ENCODE measurements around the gene STX7. TPM values are rescaled to one million over a fixed set of nuclear protein-coding genes. Genes with fewer than 3 reads are reported as not detected.

STX7 gene
- total and polyA plus RNA-seq, 9 donors, result 21.3 to 57.2 (median 44.0) TPM

DNA sequence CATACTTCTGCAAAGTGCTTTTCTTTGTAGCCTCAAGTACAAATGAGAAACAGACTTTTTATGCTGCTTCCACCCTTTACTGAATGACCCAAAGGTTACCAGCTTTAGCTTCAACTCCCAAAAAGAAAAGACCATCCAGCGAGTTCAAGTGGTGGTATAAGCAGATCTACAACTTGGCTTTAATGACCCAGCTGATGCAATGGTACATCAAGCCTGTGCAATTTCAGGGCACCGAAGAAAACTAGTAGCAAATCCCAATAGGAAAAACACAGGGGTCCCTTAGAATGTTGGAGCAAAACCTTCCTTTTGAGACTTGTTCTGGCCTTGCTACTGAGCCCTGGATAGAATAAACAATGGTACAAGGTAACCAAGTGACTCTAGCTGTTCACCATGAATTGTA lies 33.8 kb downstream of the STX7 start:
- 96 to 97% (median 97%) methylated on average over 2 of the region's 2 CpGs for WGBS, 3 donors
- Histone ChIP-seq H3K9me3 (no peaks in the 10 kb centered on the region), H3K27ac (no peak overlapping the region), H3K4me3 (no peak overlapping the region), H3K36me3 (no peaks in the 10 kb centered on the region), H3K4me1 (ENCODE audit: insufficient read depth) (no peaks in the 10 kb centered on the region), H3K27me3 (no peaks in the 10 kb centered on the region)
- no peak for DNase-seq
- intact Hi-C loops (cut with DNase I), result no loop called here
- TF ChIP-seq EP300 (IDR thresholded peaks at IDR 0.05) (no peak), POLR2A (IDR thresholded peaks at IDR 0.05) (no peak)
- TF ChIP-seq, protein P1, sequence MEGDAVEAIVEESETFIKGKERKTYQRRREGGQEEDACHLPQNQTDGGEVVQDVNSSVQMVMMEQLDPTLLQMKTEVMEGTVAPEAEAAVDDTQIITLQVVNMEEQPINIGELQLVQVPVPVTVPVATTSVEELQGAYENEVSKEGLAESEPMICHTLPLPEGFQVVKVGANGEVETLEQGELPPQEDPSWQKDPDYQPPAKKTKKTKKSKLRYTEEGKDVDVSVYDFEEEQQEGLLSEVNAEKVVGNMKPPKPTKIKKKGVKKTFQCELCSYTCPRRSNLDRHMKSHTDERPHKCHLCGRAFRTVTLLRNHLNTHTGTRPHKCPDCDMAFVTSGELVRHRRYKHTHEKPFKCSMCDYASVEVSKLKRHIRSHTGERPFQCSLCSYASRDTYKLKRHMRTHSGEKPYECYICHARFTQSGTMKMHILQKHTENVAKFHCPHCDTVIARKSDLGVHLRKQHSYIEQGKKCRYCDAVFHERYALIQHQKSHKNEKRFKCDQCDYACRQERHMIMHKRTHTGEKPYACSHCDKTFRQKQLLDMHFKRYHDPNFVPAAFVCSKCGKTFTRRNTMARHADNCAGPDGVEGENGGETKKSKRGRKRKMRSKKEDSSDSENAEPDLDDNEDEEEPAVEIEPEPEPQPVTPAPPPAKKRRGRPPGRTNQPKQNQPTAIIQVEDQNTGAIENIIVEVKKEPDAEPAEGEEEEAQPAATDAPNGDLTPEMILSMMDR (IDR thresholded peaks at IDR 0.05), result no peak

DNA sequence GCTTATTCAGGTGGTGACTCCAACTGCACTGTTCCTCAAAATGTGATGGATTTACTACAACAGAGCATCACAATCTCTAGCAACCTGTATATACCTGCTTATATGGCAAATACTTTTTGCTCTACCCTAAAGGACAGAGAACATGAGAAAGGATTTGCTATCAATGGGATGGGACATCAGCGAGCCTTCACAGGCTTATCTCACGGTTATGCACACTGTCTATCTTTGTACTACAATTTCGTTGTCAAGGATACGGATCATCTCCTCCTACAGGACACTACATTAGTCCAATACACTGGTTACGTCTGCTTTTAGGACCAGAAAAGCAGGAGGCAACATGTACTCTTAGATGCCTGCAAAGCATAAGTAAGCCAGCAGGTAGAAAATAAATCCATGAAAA lies 34.2 kb downstream of the STX7 start:
- Histone ChIP-seq H3K4me3 (no peak overlapping the region), H3K36me3 (no peaks in the 10 kb centered on the region), H3K4me1 (ENCODE audit: insufficient read depth) (no peaks in the 10 kb centered on the region), H3K27ac (no peak overlapping the region), H3K9me3 (no peaks in the 10 kb centered on the region), H3K27me3 (no peaks in the 10 kb centered on the region)
- TF ChIP-seq, protein P1 (IDR thresholded peaks at IDR 0.05), result no peak
- TF ChIP-seq EP300 (IDR thresholded peaks at IDR 0.05) (no peak), POLR2A (IDR thresholded peaks at IDR 0.05) (no peak)
- 89 to 95% (median 92%) methylated on average over 5 of the region's 5 CpGs for WGBS, 3 donors
- no peak for DNase-seq
- intact Hi-C loops (cut with DNase I), result no loop called here

DNA sequence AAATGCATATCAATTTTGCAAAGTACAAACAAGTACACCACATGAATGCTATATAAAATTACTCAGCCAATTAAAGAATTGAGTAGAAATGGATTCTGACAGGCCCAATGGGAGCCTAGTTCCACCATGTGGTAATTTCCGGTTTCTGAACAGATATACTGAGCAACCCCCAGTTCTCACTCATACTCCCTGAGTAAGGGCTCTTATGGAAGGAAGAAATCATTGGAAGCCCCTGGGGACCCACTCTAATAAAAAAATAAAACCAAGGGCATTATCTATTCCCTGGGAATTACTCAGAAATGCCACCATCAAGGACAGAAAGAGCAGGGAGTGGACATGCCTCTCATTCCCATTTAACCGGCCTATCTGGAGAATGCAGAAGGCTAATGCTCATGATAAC lies 34.6 kb downstream of the STX7 start:
- no peak overlapping the region for H3K27ac ChIP-seq
- WGBS, 3 donors, result 47 to 93% (median 72%) methylated on average over 2 of the region's 2 CpGs
- no peaks in the 10 kb centered on the region for H3K36me3 ChIP-seq
- TF ChIP-seq, protein P1 (IDR thresholded peaks at IDR 0.05), result no peak
- TF ChIP-seq POLR2A (IDR thresholded peaks at IDR 0.05) (no peak), EP300 (IDR thresholded peaks at IDR 0.05) (no peak)
- no peak overlapping the region for H3K4me3 ChIP-seq
- no peak for DNase-seq
- no peaks in the 10 kb centered on the region for H3K27me3 ChIP-seq
- H3K9me3 ChIP-seq, result no peaks in the 10 kb centered on the region
- intact Hi-C loops (cut with DNase I), result no loop called here
- no peaks in the 10 kb centered on the region for H3K4me1 ChIP-seq (ENCODE audit: insufficient read depth)

DNA sequence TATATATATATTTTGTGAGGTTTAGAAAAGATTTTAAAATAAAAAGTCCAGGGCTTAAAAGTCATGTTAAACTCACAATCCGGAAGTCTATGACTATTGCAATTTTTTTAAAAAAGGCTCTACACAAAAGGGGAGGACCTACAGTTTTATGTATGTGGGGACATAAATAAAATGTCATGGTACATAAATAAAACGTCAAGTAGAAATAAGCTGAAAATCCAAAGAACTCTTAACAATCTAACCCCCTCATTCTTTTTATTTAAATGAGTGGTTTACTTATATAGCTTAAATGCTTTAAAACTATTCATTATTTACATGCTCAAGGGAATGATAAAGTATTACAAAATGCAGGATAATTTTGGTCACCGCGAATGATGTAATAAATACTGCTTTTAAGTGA lies 36.2 kb downstream of the STX7 start:
- Histone ChIP-seq H3K27ac (no peak overlapping the region), H3K9me3 (no peaks in the 10 kb centered on the region), H3K27me3 (no peaks in the 10 kb centered on the region), H3K36me3 (no peaks in the 10 kb centered on the region), H3K4me3 (no peak overlapping the region), H3K4me1 (ENCODE audit: insufficient read depth) (no peaks in the 10 kb centered on the region)
- DNase-seq, result no peak
- intact Hi-C loops (cut with DNase I), result no loop called here
- TF ChIP-seq EP300 (IDR thresholded peaks at IDR 0.05) (no peak), POLR2A (IDR thresholded peaks at IDR 0.05) (no peak)
- TF ChIP-seq, protein P1 (IDR thresholded peaks at IDR 0.05), result no peak
- 76 to 93% (median 87%) methylated on average over 4 of the region's 4 CpGs for WGBS, 3 donors

DNA sequence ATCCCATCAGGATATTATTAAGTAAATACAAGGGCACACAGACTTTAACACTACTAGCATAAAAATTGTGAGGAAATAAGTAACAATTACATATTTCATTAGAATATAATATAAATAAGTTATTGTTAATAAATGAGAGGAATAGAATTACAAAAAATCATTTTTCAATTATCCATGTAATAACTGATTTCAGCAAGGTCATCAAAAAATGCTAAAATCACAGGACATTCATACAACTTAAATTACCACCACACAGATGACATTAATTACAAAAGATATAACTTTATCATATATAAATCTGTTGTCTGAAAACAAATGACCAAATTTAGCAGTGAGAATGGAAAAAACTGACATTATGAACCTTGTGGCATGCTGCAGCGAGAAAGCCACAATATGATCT lies 37.0 kb downstream of the STX7 start:
- Histone ChIP-seq H3K9me3 (no peaks in the 10 kb centered on the region), H3K36me3 (no peaks in the 10 kb centered on the region), H3K27ac (no peak overlapping the region), H3K27me3 (no peaks in the 10 kb centered on the region), H3K4me3 (no peak overlapping the region), H3K4me1 (ENCODE audit: insufficient read depth) (no peaks in the 10 kb centered on the region)
- no peak for TF ChIP-seq EP300 (IDR thresholded peaks at IDR 0.05)
- TF ChIP-seq, protein P1 (IDR thresholded peaks at IDR 0.05), result no peak
- no peak for TF ChIP-seq POLR2A (IDR thresholded peaks at IDR 0.05)
- intact Hi-C loops (cut with DNase I), result no loop called here
- DNase-seq, result no peak
- 82 to 84% (median 83%) methylated on average over 1 of the region's 1 CpG for WGBS, 3 donors
